Pancreas (tissue), 10 donors: ENCODE measurements around the gene INVS. TPM values are rescaled to one million over a fixed set of nuclear protein-coding genes. Genes with fewer than 3 reads are reported as not detected.

Experiments used
- ATAC-seq, 4 donors: fragments of 200-7000 bp; cut with Tn5 transposase; one replicate each; pipeline versions ENCODE4 v1.8.0 to v1.9.1; 2020; ENCODE audit warnings: mild to moderate bottlenecking in 4 of 4, moderate library complexity in 4 of 4
- DNase-seq, 6 donors: peaks; one replicate each; pipeline ENCODE4 v3.0.0-alpha.2; 2020
- FAIRE-seq: peaks from 2 replicates; lab custom pipeline; 2012; peaks lifted over from hg19 to GRCh38; lab: Jason Lieb, UNC
- H3K27ac ChIP-seq, 4 donors: fragments of 200-600 bp; sonication (generic); 1 replicate in 3 of 4; 2 replicates in 1 of 4; pipeline versions ENCODE4 v1.5.0 to v1.8.0; 2020
- H3K27me3 ChIP-seq, 4 donors: fragments of 200-600 bp; one replicate each; pipeline ENCODE4 v1.8.0; 2021
- H3K36me3 ChIP-seq, 3 donors: fragments of 200-600 bp; sonication (generic) in 1 of 3; one replicate each; pipeline versions ENCODE4 v1.5.0 to v1.8.0; 2020 to 2021
- H3K4me1 ChIP-seq, 3 donors: fragments of 200-600 bp; one replicate each; pipeline ENCODE4 v1.8.0; 2021
- H3K4me3 ChIP-seq, 4 donors: fragments of 200-600 bp; sonication (generic) in 2 of 4; one replicate each; pipeline versions ENCODE4 v1.5.0 to v1.8.0; 2020 to 2021
- H3K9me3 ChIP-seq, 4 donors: fragments of 200-600 bp; one replicate each; pipeline ENCODE4 v1.8.0; 2021
- WGBS, 2 donors: extraction: QIAGEN DNeasy Blood & Tissue Kit; methylation state at CpG; one replicate each; pipeline ENCODE4 v1.1.7; 2013; 5-methylcytosine and 5-hydroxymethylcytosine counted together
- intact Hi-C, 3 donors: fragments of 100-400 bp; cut with DNase I; formaldehyde crosslinking; loops; one replicate each; pipeline versions ENCODE4 v1.11.1 to v1.14.2; 2022
- polyA plus RNA-seq, 2 donors: library from polyadenylated mRNA; stranded (reverse); fragments of 200-250 nt; gene quantifications; one replicate each; pipeline ENCODE4 v1.2.3, GENCODE V29; 2013
- total RNA-seq, 6 donors: library from RNA; stranded (reverse); fragmentation: NEBNext Ultra II Directional in 4 of 6; extraction: Animal tissue kit (Norgen Biotek cat#: 25700) in 4 of 6; gene quantifications; one replicate each; pipeline versions ENCODE4 v1.2.1 to v1.2.4, GENCODE V29; 2021 to 2023
- TF ChIP-seq, protein P1 (sequence below), 4 donors: fragments of 200-600 bp; sonication (generic) in 3 of 4; IDR thresholded peaks; one replicate each; pipeline versions ENCODE4 v1.5.0 to v1.8.0; 2021; ENCODE audit warnings: antibody characterized with exemption in 4 of 4
- donor health status: healthy with polysubstance abuse.
- donor health status: DM: no; HTN: no; CAD: no; lungs with moderate emphysema.
- donor health status: DM: no; HTN: no; CAD: no.
- donor health status: control.
- donor health status: control.
- donor health status: Bipolar disorder and iron deficiency.
- donor health status: DM: yes; HTN: yes; CAD: no.
- donor health status: DM: no; HTN: no; CAD: no.
- donor health status: DM: no; HTN: no; CAD: no.
- donor health status: DM: yes; HTN: yes; CAD: no.

INVS gene
- total and polyA plus RNA-seq, 8 donors = 3.1 to 15.0 (median 6.0) TPM

DNA sequence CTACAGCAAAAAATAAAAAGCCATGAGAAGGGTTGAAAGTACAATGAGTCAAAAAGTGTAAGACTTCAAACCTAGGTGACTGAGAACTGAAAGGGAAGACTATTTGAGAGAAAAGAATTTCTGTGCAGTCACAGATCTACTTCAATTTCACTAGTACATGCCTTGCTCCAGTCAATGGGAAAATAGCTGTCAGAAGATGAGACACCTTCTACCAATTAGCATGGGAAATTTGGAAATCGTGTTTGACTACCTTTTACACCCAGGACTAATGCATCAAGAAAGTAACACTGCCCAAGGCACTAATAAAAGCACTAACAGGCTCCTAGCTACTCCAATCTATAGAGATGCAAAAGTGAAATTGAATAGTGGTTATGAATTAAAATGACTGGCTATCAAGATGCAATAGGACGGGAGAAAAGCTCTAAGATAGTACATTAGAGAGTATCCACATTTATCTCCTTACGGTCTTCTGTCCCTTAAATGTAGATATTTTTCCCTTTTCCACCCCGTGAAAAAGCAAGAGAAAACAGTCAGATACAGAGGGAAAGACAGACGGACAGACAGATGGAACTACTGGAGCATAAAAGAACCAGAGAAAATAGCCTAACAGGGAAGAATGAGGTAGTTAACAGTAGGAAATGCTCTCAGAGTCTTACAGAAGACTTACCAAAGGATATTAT lies 15.5 kb upstream of the INVS start:
- TF ChIP-seq, protein P1, sequence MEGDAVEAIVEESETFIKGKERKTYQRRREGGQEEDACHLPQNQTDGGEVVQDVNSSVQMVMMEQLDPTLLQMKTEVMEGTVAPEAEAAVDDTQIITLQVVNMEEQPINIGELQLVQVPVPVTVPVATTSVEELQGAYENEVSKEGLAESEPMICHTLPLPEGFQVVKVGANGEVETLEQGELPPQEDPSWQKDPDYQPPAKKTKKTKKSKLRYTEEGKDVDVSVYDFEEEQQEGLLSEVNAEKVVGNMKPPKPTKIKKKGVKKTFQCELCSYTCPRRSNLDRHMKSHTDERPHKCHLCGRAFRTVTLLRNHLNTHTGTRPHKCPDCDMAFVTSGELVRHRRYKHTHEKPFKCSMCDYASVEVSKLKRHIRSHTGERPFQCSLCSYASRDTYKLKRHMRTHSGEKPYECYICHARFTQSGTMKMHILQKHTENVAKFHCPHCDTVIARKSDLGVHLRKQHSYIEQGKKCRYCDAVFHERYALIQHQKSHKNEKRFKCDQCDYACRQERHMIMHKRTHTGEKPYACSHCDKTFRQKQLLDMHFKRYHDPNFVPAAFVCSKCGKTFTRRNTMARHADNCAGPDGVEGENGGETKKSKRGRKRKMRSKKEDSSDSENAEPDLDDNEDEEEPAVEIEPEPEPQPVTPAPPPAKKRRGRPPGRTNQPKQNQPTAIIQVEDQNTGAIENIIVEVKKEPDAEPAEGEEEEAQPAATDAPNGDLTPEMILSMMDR (IDR thresholded peaks at IDR 0.05) = no peak
- Histone ChIP-seq H3K4me3 (no peak overlapping the region), H3K9me3 (no peaks in the 10 kb centered on the region), H3K36me3 (no peaks in the 10 kb centered on the region), H3K27me3 (no peaks in the 10 kb centered on the region), H3K4me1 (peaks cover 6 to 23% (median 12%) of the 10 kb centered on the region in 3 donors), H3K27ac (no peak overlapping the region)
- FAIRE-seq (no peak), ATAC-seq (no peak), DNase-seq (no peak)
- intact Hi-C loops = no loop called here
- WGBS, 2 donors = 57 to 65% methylated on average over 5 of the region's 5 CpGs

DNA sequence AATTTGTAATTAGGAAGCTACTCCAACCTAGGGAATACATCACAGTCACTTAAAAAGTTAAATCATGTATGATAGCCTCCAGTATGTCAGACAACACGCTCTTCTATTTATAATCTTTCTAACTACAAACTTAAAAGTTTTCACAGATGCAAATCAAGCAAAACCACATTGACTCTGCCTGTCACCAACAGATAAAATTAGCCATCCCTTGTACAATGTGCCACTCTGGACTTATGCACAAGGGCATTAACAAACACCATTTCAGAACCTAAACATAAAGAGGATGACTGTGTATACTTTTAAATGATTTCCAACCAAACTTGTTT lies 15.0 kb upstream of the INVS start:
- Histone ChIP-seq H3K36me3 (no peaks in the 10 kb centered on the region), H3K27me3 (no peaks in the 10 kb centered on the region), H3K27ac (no peak overlapping the region), H3K4me3 (no peak overlapping the region), H3K4me1 (peaks cover 6 to 23% (median 12%) of the 10 kb centered on the region in 3 donors), H3K9me3 (no peaks in the 10 kb centered on the region)
- TF ChIP-seq, protein P1 (IDR thresholded peaks at IDR 0.05) = no peak
- WGBS, 2 donors = 58 to 61% methylated on average over 1 of the region's 1 CpG
- ATAC-seq (no peak), FAIRE-seq (no peak), DNase-seq (no peak)
- intact Hi-C loops = no loop called here

DNA sequence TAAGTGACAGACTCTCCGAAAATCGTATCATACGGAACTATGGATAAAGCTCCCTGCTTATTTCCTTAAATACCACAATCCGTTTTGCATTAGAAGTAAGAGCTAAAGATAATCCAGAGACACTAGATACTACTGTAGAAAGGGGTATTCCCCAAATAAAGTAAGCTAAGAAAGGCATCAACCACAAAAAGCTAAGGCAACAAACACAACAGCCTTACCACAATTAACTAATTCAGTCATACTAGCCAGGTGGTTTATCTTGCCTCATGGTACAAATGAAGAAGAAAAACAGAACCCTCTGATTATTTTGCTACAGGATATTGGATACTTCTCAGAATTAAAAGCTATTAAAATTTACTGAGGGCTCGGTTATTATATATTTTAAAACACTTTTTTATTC lies 14.3 kb upstream of the INVS start:
- peaks cover 6 to 23% (median 15%) of the 10 kb centered on the region in 3 donors for H3K4me1 ChIP-seq
- no peak for FAIRE-seq
- no peaks in the 10 kb centered on the region for H3K9me3 ChIP-seq
- no peaks in the 10 kb centered on the region for H3K27me3 ChIP-seq
- TF ChIP-seq, protein P1 (IDR thresholded peaks at IDR 0.05) = no peak
- ATAC-seq = no peak
- intact Hi-C loops = no loop called here
- no peak overlapping the region for H3K4me3 ChIP-seq
- no peaks in the 10 kb centered on the region for H3K36me3 ChIP-seq
- WGBS, 2 donors = 67 to 75% methylated on average over 5 of the region's 5 CpGs
- H3K27ac ChIP-seq = no peak overlapping the region
- no peak for DNase-seq

DNA sequence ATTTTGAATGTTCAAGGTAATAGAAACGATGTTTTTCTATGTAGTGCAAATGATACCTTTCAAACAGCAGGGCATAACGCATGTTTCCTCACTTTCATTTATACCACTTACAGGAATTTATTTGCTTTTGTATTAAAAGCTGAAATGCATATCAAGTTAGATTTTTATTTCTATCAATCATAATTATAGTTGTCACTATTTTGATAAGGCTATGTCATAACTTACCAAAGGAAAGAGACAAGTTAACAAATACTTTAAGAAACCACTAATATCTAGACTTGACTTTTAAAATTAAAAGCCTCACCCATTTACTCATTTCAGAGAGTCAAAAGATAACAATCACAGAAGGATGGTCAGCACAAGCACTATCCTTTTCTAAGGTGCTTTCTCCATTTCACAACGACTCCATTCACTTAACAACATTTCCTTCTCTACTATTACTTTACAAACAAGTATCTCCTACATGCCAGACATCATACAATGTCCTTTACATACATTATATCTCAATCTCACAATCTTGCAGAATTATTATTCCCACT lies 12.9 kb upstream of the INVS start:
- FAIRE-seq = no peak
- no peaks in the 10 kb centered on the region for H3K27me3 ChIP-seq
- H3K9me3 ChIP-seq = no peaks in the 10 kb centered on the region
- no peak for DNase-seq
- ATAC-seq = no peak
- intact Hi-C loops = no loop called here
- H3K36me3 ChIP-seq = no peaks in the 10 kb centered on the region
- H3K4me3 ChIP-seq = no peak overlapping the region
- H3K27ac ChIP-seq = no peak overlapping the region
- TF ChIP-seq, protein P1 (IDR thresholded peaks at IDR 0.05) = no peak
- WGBS, 2 donors = 59 to 64% methylated on average over 3 of the region's 3 CpGs
- peaks cover 6 to 21% (median 18%) of the 10 kb centered on the region in 3 donors for H3K4me1 ChIP-seq

DNA sequence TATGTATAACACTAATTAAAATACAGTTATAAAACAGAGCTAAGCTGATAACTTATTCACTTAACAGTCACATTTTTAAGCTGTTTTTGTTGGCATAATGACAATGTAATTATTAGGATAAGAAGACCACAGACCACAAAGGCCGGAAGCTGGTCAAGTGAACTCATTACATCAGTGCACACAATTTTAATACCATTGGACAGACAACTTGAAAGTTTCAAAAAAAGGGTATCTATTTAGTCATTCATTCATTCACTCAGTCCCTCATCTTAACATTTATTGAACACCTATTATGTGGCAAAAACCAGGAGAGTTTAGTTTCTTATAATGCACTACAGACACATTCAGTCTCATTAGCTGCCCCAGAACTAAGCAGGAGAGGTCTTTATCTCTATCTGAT lies 11.8 kb upstream of the INVS start:
- intact Hi-C loops = no loop called here
- Histone ChIP-seq H3K9me3 (no peaks in the 10 kb centered on the region), H3K27me3 (no peaks in the 10 kb centered on the region), H3K4me1 (peaks cover 0 to 26% (median 18%) of the 10 kb centered on the region in 3 donors), H3K27ac (no peak overlapping the region), H3K36me3 (no peaks in the 10 kb centered on the region), H3K4me3 (no peak overlapping the region)
- WGBS, 2 donors = 33 to 48% methylated on average over 1 of the region's 1 CpG
- FAIRE-seq = no peak
- TF ChIP-seq, protein P1 (IDR thresholded peaks at IDR 0.05) = no peak
- no peak for ATAC-seq
- no peak for DNase-seq
